Thoracic aorta (tissue), 2 donors: ENCODE results near the gene PRR23A. TPM values are rescaled to one million over a fixed set of nuclear protein-coding genes. Genes with fewer than 3 reads are reported as not detected.
"Not testable (repeated sequence)": the region's sequence is repeated elsewhere in the genome, so short reads cannot be mapped to it uniquely, and the experiment has no call there.

Source experiments
- ATAC-seq: fragments of 150-250 bp; one replicate; pipeline ENCODE4 v1.8.0; 2017; ENCODE audit warnings: low read depth; ENCODE audit not compliant: insufficient number of reproducible peaks, low FRiP score
- DNase-seq: peaks from one replicate; pipeline ENCODE4 v3.0.0-alpha.2; 2020; ENCODE audit warnings: low spot score
- H3K27ac ChIP-seq, 2 donors: fragments of 200-600 bp; sonication (generic); 1 replicate in 1 of 2; 2 replicates in 1 of 2; pipeline ENCODE4 v1.5.1; 2016; ENCODE audit warnings: mild to moderate bottlenecking in 2 of 2, moderate library complexity in 2 of 2
- H3K27me3 ChIP-seq: fragments of 200-600 bp; sonication (generic); replicated peaks from 2 replicates; pipeline ENCODE4 v1.6.0; 2016; ENCODE audit warnings: mild to moderate bottlenecking; ENCODE audit not compliant: insufficient read depth
- H3K36me3 ChIP-seq: fragments of 200-600 bp; sonication (generic); one replicate; pipeline ENCODE4 v1.5.1; 2016
- H3K4me1 ChIP-seq, 2 donors: fragments of 200-600 bp; sonication (generic); 1 replicate in 1 of 2; 2 replicates in 1 of 2; pipeline versions ENCODE4 v1.5.1 to v1.6.0; 2016; ENCODE audit warnings: low read depth in 2 of 2, mild to moderate bottlenecking in 1 of 2; ENCODE audit not compliant: control insufficient read depth in 1 of 2
- H3K4me3 ChIP-seq: fragments of 200-600 bp; sonication (generic); 2 replicates; pipeline ENCODE4 v1.5.1; 2016; ENCODE audit warnings: mild to moderate bottlenecking
- H3K9me3 ChIP-seq: fragments of 200-600 bp; sonication (generic); 2 replicates; pipeline ENCODE4 v1.5.1; 2016
- CTCF ChIP-seq: fragments of 200-600 bp; sonication (generic); IDR thresholded peaks from one replicate; pipeline ENCODE4 v1.5.1; 2019; ENCODE audit warnings: antibody characterized with exemption
- total RNA-seq, 2 donors: library from RNA; depleted of rRNA; stranded (reverse); fragments of >200 nt; gene quantifications; one replicate each; pipeline versions ENCODE4 v1.1.0 to v1.2.3, GENCODE V29; 2016

PRR23A gene
- total RNA-seq, 2 donors from 2014 or later, result not detected

DNA sequence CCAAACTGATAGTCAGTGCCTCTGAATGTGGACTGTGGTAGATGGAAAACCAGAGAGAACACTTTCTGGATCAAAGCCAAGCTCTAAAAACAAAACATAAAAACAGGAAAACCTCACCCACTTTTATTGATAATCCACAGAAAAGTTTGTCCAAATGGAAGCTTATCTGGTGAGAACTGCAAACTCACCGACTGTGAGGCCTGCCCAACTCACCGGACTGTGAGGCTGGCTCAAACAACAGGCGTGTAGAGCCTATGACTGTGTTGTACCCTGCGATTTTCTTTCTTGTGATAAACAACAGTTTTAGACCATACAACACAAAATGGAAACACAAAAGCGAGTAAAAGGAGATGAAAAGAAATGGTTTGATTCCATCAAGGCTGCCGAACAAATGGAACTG is 31.4 kb upstream of the PRR23A start:
- Histone ChIP-seq H3K27ac (no peak overlapping the region), H3K4me3 (no peak overlapping the region), H3K4me1 (no peaks in the 10 kb centered on the region), H3K27me3 (no peaks in the 10 kb centered on the region), H3K9me3 (no peaks in the 10 kb centered on the region), H3K36me3 (no peaks in the 10 kb centered on the region)
- DNase-seq (no peak), ATAC-seq (no peak)
- TF ChIP-seq CTCF, result no peak

DNA sequence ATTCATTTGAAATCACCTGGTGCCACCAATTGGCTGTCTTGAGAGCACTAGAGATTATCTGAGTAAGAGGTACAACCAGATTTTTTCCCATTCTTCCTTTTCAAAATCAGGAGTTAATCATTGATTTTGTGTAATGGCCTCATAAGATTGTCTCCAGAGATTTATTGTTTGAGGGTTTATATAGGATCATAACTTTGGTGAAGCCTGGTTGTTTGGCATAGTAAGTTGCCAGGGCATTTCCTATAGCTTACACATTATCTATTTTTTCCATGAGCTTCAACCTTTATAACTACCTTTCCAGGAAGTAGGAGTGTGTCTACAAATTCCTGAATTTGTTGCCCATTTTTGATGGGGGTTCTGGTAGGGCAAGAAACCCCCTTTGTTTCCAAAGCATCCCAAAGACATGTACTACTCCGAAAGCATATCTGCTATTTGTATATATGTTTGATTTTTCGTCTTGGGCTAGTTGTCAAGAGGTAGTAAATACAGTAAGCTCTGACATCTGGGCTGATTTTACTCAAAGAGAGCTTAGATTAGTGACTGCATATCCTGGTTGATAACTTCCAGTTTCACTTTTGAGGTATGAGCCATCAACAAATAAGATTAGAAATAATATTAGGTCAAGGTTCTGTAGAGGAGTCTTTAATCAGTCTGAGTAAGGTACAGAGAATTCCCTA is 26.4 kb upstream of the PRR23A start:
- Histone ChIP-seq H3K36me3 (no peaks in the 10 kb centered on the region), H3K27me3 (no peaks in the 10 kb centered on the region), H3K4me3 (no peak overlapping the region), H3K9me3 (peaks cover 4% of the 10 kb centered on the region), H3K4me1 (no peaks in the 10 kb centered on the region), H3K27ac (no peak overlapping the region)
- DNase-seq (no peak), ATAC-seq (no peak)
- no peak for TF ChIP-seq CTCF

- H3K27me3 ChIP-seq, H3K27ac ChIP-seq, H3K4me1 ChIP-seq, H3K9me3 ChIP-seq, ATAC-seq, DNase-seq, H3K36me3 ChIP-seq, H3K4me3 ChIP-seq: not testable (repeated sequence)
Observed at GRCh38 chr3:139030576-139030975, 24.5 kb upstream of the PRR23A start.

GRCh38 chr3:139024968-139025367 is 18.9 kb upstream of the PRR23A start:
- no peak overlapping the region for H3K4me3 ChIP-seq
- H3K4me1 ChIP-seq, result no peaks in the 10 kb centered on the region
- ATAC-seq (no peak), DNase-seq (no peak)
- H3K36me3 ChIP-seq, result no peaks in the 10 kb centered on the region
- no peak overlapping the region for H3K27ac ChIP-seq
- H3K27me3 ChIP-seq, result no peaks in the 10 kb centered on the region
- TF ChIP-seq CTCF, result no peak
- no peaks in the 10 kb centered on the region for H3K9me3 ChIP-seq

GRCh38 chr3:139020868-139021234 is 14.8 kb upstream of the PRR23A start, which contains the start of gene PRR23B:
Gene PRR23B, minus strand, starts transcription at chr3:139020926. Its CDS starts 265 bp downstream, at chr3:139020661.
- ATAC-seq (no peak), DNase-seq (no peak)
- no peak for TF ChIP-seq CTCF
- Histone ChIP-seq H3K4me1 (no peaks in the 10 kb centered on the region), H3K36me3 (no peaks in the 10 kb centered on the region), H3K27me3 (no peaks in the 10 kb centered on the region), H3K9me3 (no peaks in the 10 kb centered on the region), H3K27ac (no peak within 1 kb of the TSS), H3K4me3 (no peak within 1 kb of the TSS)
